Renal cortex interstitium (tissue), 11 donors: Measurements from ENCODE around the gene GABPB2. TPM values are rescaled to one million over a fixed set of nuclear protein-coding genes. Genes with fewer than 3 reads are reported as not detected.

Source experiments
- DNase-seq, 11 donors: peaks; one replicate each; pipeline ENCODE4 v3.0.0-alpha.2; 2013; ENCODE audit warnings: low read depth in 9 of 11, low spot score in 4 of 11; ENCODE audit errors: extremely low read depth in 1 of 11
- polyA plus RNA-seq, 3 donors: library from polyadenylated mRNA; unstranded; fragments of 120-200 nt; gene quantifications; one replicate each; pipeline ENCODE4 v1.2.1, GENCODE V29; 2013; ENCODE audit not compliant: insufficient read length in 3 of 3

Gene GABPB2
- polyA plus RNA-seq, 3 donors, result 10.5 to 15.8 (median 15.4) TPM

DNA sequence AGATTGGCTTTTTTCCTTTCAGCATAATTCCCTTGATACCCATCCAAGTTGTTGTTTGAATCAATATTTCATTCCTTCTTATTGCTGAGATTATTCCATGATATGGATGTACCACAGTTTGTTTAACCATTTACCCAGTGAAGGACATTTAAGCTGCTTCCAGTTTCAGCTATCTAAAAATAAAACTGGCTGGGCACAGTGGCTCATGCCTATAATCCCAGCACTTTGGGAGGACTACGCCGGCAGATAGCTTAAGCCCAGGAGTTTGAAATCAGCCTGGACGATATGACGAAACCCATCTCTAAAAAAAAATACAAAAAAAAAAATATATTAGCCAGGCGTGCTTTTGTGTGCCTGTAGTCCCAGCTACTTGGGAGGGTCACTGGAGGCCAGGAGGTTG is 43.3 kb downstream of the GABPB2 start:
- DNase-seq, result no peak

DNA sequence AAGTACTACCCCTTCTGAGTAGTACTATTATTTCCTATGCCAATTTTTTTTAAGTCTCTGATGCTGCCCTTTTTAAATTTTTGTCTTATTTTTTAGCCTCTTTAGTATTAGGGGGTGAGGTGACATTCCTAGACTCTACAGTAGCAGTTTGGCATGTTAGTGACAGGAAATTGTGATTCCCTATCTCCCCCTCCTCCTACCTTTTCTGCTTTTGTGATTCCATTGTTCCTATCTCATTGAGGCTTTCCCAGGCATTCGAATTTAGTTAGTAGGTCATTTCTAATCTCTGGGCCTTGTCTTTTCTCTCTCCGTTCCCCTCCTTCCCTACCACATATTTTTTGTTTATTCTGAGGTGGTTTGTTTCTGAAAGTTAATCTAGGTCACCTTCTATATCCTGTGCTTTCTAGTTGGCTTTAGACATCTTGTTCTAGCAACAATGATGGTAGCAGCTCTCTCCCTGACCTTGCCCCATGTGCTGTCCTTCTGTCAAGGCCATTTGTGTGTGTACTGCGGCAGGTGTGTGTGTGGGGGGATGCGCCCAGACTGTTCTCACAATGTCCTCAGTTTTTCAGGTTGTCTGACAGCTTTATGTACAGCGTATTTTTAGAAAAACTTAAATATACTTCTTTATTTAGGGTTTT is 54.3 kb downstream of the GABPB2 start:
- no peak for DNase-seq

DNA sequence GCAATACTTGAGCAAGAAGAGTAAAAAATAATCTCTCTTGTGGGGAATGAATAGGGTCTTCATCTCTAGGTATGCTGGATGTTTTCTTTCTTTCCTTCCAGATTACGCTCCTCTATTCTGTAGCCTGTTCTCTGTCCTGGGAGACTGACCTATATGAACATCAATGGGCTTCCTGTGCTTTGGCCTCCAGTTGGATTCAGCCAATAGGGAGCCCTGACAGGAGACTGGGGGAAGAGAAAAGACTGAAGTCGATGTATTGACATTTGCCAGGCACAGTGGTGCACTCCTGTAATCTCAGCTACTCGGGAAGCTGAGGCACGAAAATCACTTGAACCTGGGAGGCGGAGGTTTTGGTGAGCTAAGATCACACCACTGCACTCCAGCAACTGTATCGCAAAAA is 58.2 kb downstream of the GABPB2 start:
- DNase-seq, result no peak

- DNase-seq, result peak in 10 of 11 donors; percentile 77 to 94 (median 87)
Measured at GRCh38 chr1:151130987-151131586, 60.5 kb downstream of the GABPB2 start.

DNA sequence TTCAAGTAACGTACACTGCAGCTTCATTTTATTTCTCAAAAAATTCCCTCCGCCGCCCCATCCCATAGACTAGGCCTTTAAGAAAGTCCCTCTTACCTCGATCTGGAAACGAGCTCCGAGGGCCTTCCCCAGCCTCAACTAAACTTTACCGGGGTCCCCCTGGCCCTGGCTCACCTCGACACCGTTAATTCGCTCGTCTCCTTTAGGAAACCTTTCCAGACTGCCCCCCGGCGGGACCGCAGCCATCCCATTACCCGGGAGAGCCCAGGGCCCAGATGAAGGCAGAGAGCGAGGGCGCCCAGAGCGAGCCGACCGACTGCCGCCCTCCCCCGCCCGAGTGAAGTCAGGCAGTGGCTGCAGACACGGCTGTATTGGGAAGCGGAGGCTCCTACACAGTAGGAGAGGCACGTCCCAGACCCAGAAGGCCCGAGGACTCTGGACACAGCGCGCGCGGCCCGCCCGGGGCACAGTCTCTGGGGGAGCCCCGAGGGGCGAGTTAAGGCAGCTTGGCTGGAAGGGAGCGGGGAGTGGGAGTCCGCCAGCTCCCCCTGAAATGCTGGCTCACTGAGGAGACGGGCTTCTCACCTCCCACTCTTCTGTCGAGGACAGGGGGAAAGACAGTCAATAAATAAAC is 61.3 kb downstream of the GABPB2 start:
- peak in 2 of 11 donors; percentile 27 to 36 for DNase-seq

DNA sequence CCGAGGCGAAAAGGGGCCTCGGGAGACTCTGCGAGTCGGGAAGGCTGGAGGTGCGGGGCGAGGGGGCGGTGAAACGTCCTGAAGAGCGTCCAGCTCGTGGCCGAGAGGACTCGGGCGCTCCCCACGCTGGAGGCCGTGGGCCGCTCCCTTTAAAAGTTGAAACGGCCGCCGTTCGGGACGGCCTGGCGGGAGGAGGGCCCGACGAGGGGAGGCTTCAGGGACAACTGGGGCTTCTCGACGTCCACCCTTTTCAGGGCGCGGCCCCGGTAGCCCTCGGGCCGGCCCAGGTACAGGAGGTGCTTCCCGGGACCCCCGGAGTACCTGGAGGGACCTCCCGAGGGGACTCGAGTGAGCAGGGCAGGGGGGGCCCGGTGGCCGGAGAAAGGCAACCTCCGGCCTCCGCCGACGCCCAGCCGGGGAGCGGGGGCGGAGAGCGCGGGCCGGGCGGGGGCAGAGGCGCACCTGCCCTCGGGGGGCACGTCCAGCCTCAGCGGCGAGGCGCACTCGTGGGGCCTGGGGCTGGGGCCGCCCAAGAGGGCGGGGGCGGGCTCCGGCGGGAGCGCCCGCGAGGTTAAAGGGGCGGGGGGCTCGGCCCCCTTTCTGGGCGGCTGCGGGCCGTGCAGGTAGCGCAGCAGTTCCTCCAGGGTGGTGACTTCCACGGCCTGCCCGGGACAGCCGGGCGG is 61.9 kb downstream of the GABPB2 start:
- DNase-seq, result no peak

GRCh38 chr1:151133018-151133806 is 62.7 kb downstream of the GABPB2 start:
- DNase-seq, result no peak

DNA sequence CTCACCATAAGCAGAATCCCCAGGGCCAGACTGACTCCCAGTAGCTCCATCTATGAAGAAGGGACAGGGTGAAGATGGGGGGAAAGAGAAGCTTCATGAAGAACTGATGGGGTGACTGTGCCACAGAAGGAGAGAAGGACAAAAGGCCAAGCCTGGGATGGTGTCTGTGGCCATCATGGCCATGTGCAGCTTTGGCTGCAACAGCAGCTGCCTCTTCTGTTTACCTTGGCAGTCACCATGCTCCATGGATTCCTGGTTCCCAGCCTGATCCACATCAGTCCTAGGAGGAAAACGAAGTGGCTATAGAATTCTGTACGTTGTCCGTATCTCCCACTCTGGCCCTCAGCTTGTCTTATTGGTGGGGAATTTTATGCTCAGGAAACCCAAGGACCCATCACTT is 63.8 kb downstream of the GABPB2 start:
- DNase-seq, result no peak

- DNase-seq, result no peak
Measured at GRCh38 chr1:151134991-151135390, 64.4 kb downstream of the GABPB2 start.

- DNase-seq, result no peak
Measured at GRCh38 chr1:151135433-151136385, 65.1 kb downstream of the GABPB2 start.

- DNase-seq, result no peak
Measured at GRCh38 chr1:151137789-151138188, 67.2 kb downstream of the GABPB2 start.

GRCh38 chr1:151142411-151143056 is 72.0 kb downstream of the GABPB2 start:
- DNase-seq, result no peak

GRCh38 chr1:151143057-151143435 is 72.5 kb downstream of the GABPB2 start:
- no peak for DNase-seq

- no peak for DNase-seq
Measured at GRCh38 chr1:151143986-151144385, 73.4 kb downstream of the GABPB2 start.

DNA sequence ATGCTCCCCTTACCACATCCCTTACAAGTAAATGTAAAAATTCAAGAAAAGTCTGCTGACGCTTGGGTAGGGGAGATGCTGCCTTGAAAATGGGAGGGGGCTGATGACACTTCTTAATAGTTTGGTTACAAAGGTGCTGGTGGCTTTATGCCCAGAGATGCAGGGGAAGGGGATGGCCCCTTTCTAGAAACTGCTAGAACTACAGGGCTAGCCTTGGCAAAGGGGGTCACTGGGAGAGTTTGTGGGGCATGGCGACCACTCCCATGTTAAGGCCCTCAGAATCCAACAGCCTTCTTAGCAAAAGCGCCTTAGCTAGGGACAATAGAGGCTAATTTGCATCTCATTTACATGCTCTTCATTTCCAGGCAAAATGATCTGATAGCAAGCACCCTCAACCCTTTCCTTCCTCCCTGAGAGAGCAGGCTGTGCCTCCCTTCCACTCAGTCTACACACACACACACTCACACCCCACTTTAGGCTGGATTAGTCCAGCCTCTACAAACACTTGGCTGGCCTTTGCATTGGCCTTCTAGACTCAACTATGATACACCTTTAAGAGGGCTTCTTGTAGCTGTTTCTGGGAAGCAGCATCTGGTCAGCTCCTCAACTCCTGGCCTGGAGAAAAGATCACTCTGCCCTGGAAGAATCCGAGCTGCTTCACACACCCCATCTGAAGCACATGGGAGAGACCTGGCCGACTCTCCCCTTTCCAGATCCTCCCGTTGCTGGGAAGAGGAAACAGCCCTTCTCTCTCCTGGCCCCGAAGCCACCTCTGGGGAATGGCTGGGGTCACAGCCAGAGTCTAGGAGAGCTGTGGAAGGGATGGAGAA is 74.1 kb downstream of the GABPB2 start:
- no peak for DNase-seq

DNA sequence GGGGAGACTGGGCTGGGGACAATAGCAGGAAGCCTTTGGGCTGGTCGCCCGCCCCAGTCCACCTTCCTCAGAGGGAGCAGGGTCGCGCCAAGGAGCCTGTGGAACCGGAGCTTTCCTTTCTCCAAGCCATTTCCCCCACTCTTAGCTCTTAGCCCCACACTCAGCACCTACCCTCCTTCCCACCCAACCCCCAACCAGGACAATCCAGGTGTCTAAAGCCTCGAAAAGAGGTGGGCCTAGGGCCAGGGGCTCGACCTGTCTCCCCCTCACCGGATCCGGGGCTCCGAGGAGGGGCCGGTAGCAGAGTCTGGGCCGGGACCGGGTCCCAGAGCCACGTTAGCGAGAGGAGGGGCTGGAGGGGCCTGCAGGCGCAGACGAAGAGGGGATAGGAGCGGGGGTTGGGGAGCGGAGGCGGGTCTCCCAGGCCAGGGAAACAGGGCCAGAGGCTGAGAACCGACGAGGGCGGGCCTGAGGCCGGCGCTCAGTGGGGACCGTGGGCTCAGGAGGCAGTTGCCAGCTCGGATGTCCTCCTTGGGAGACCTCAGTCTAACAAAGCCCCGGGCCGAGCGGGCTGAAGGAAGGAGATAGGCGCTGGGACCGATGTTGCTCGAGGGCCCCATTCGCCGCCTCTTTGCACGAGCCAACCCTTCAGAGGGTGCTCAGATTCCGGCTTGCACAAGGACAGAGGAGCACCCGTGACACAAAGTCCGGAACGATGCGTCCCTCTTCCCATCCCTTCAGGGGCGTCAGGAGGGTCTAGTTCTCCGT is 74.9 kb downstream of the GABPB2 start:
- peak in 1 of 11 donors; percentile 13 for DNase-seq
